Activated CD4-positive, alpha-beta T cell treated with anti-CD3 and anti-CD28 coated beads, Interleukin-2, amount 10 ng/mL, durations not matched to agents 7 days and 5 days (primary cell): ENCODE data around the gene SMARCA4. TPM values are rescaled to one million over a fixed set of nuclear protein-coding genes. Genes with fewer than 3 reads are reported as not detected.
A peak's percentile ranks its signal among the peaks of the same experiment; 100 is the strongest.

Experiments used
- CTCF ChIA-PET: fragments of 350-600 bp; sonication (Branson Sonifier 250); formaldehyde crosslinking; loops from one replicate; lab custom pipeline; 2021; ENCODE audit warnings: antibody characterized with exemption; lab: Charles Lee
- POLR2A ChIA-PET: fragments of 350-600 bp; sonication (Branson Sonifier 250); formaldehyde crosslinking; loops from one replicate; lab custom pipeline; 2021; ENCODE audit warnings: antibody characterized with exemption; lab: Charles Lee
- DNase-seq: peaks from one replicate; pipeline ENCODE4 v3.0.0-alpha.2; 2020
- H3K27ac Mint-ChIP-seq: one replicate; pipeline ENCODE4 v1.8.0; 2021; ENCODE audit warnings: mild to moderate bottlenecking, moderate library complexity, mixed read lengths
- H3K27me3 Mint-ChIP-seq: one replicate; pipeline ENCODE4 v1.8.0; 2021; ENCODE audit warnings: mixed read lengths
- H3K36me3 Mint-ChIP-seq: one replicate; pipeline ENCODE4 v1.8.0; 2021; ENCODE audit warnings: low read depth, mixed read lengths
- H3K4me1 Mint-ChIP-seq: one replicate; pipeline ENCODE4 v1.8.0; 2021; ENCODE audit warnings: mixed read lengths
- H3K4me3 Mint-ChIP-seq: one replicate; pipeline ENCODE4 v1.8.0; 2021; ENCODE audit warnings: mild to moderate bottlenecking, moderate library complexity, mixed read lengths
- H3K9me3 Mint-ChIP-seq: one replicate; pipeline ENCODE4 v1.8.0; 2021; ENCODE audit warnings: mixed read lengths
- total RNA-seq, 2 experiments: library from RNA; stranded (reverse); gene quantifications; one replicate each; pipeline ENCODE4 v1.2.3, GENCODE V29; 2021

Gene SMARCA4
- 100 to 1,000 TPM; 111 to 115 TPM for total RNA-seq

DNA sequence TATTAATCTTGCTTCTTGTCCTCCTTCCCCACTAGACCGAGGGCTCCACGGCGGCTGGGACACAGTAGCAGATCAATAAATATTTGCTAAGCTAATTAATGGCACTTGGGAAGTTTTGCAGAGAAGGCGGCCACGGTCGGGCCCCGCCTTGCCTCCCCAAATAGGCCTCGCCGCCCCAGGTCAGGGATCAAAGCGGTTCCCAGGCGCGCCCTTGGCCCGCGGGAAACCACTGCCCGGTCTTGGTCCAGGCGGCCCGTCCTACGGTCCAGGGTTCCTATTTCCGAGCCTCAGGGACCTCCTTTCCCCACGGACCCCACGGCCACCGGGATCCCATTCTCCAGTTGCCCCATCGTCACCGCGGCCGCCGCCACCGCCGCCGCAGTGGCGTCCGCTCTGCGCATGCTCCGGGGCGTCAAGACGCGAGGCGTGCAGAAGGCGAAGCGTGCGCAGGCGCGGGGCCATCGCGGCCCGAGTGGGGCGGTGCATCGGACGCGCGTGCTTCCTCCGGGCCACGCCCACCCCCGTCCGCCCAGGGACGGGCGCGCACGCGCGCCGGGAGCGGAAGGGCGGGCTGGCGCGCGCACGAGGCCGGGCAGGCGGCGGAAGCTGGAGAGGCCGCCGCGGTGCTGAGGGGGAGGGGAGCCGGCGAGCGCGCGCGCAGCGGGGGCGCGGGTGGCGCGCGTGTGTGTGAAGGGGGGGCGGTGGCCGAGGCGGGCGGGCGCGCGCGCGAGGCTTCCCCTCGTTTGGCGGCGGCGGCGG lies at the start of gene SMARCA4:
Gene SMARCA4 (plus strand): TSS at position 717 of the 759 bp plus-strand sequence. CDS start 23,122 bp downstream, outside the sequence.
- H3K27me3 Mint-ChIP-seq, result no peaks in the 10 kb centered on the region
- H3K36me3 Mint-ChIP-seq, result peaks cover 7% of the 10 kb centered on the region
- peaks cover 47% of the 10 kb centered on the region for H3K4me1 Mint-ChIP-seq
- no peaks in the 10 kb centered on the region for H3K9me3 Mint-ChIP-seq
- POLR2A ChIA-PET, result no interaction called here
- peak within 1 kb of the TSS; percentile 92 for H3K27ac Mint-ChIP-seq
- CTCF ChIA-PET, result interaction anchor here (2.2 kb wide), 1 partner anchor 18 kb away, joined by 10 read pairs; no protein-coding TSS in a partner anchor
- peak; percentile 96 for DNase-seq
- H3K4me3 Mint-ChIP-seq, result peak within 1 kb of the TSS; percentile 91

GRCh38 chr19:10911579-10912363 lies 49.1 kb upstream of the SMARCA4 start:
- CTCF ChIA-PET, result interaction anchor here (0.9 to 1.3 kb wide), 4 partner anchors 12 to 869 kb away, joined by 3 to 4 read pairs (median 4); no protein-coding TSS in a partner anchor
- Mint-ChIP-seq H3K4me1 (no peaks in the 10 kb centered on the region), H3K9me3 (no peaks in the 10 kb centered on the region), H3K27me3 (no peaks in the 10 kb centered on the region), H3K4me3 (no peak overlapping the region), H3K36me3 (peaks cover 10% of the 10 kb centered on the region), H3K27ac (no peak overlapping the region)
- POLR2A ChIA-PET, result no interaction called here
- DNase-seq, result no peak

DNA sequence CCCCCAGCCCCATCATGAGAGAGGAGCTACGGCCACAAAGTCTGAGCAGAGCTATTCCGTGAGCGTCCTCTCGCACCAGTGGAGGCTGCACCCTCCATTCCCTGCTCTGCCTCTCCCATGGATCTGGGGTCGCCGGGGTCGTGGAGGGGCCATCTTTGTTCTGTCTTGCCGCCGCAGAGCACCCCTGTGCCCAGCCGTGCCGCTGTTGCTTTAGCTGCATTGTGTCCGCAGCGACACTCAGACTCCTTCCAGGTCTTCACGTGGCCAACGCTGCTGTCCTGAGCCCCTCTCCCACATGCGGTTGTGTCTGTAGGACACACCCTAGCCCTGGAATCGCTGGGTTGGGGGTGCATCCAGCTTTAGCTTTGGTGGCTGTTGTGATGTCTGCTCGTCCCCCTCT lies 48.2 kb upstream of the SMARCA4 start:
- POLR2A ChIA-PET, result no interaction called here
- H3K27me3 Mint-ChIP-seq, result no peaks in the 10 kb centered on the region
- peaks cover 10% of the 10 kb centered on the region for H3K36me3 Mint-ChIP-seq
- CTCF ChIA-PET, result interaction anchor here (0.9 to 1.3 kb wide), 4 partner anchors 13 to 870 kb away, joined by 3 to 4 read pairs (median 4); no protein-coding TSS in a partner anchor
- H3K4me3 Mint-ChIP-seq, result no peak overlapping the region
- H3K4me1 Mint-ChIP-seq, result no peaks in the 10 kb centered on the region
- H3K9me3 Mint-ChIP-seq, result no peaks in the 10 kb centered on the region
- no peak for DNase-seq
- no peak overlapping the region for H3K27ac Mint-ChIP-seq

DNA sequence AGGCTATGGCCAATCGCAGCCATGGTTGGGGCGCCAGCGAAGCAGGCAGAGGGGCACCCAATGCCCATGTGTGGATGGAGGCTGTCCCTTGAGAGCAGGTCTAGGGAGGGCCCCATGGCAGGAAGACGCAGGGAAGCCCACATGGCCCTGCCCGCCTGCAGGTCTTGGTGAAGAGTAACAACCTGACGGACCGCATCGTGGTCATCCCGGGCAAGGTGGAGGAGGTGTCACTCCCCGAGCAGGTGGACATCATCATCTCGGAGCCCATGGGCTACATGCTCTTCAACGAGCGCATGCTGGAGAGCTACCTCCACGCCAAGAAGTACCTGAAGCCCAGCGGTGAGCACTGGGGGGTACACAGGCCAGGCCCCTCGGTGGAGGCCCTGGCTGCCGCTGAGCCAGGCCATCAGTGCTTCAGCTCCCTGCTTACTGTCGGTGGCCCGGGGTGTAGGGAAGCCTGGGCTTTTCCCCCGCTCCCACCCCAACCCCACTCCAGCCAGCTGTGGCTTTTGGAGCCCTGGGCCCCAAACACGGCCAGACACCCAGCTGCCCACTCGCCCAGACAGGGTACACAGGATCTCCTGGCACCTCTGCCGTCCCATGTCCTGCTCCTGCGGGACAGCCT lies 47.0 kb upstream of the SMARCA4 start:
- H3K9me3 Mint-ChIP-seq, result no peaks in the 10 kb centered on the region
- H3K27me3 Mint-ChIP-seq, result no peaks in the 10 kb centered on the region
- POLR2A ChIA-PET, result no interaction called here
- CTCF ChIA-PET, result interaction anchor here (1.7 kb wide), 1 partner anchor 16 kb away, joined by 4 read pairs; no protein-coding TSS in a partner anchor
- no peaks in the 10 kb centered on the region for H3K4me1 Mint-ChIP-seq
- DNase-seq, result no peak
- peaks cover 10% of the 10 kb centered on the region for H3K36me3 Mint-ChIP-seq
- no peak overlapping the region for H3K4me3 Mint-ChIP-seq
- H3K27ac Mint-ChIP-seq, result no peak overlapping the region

DNA sequence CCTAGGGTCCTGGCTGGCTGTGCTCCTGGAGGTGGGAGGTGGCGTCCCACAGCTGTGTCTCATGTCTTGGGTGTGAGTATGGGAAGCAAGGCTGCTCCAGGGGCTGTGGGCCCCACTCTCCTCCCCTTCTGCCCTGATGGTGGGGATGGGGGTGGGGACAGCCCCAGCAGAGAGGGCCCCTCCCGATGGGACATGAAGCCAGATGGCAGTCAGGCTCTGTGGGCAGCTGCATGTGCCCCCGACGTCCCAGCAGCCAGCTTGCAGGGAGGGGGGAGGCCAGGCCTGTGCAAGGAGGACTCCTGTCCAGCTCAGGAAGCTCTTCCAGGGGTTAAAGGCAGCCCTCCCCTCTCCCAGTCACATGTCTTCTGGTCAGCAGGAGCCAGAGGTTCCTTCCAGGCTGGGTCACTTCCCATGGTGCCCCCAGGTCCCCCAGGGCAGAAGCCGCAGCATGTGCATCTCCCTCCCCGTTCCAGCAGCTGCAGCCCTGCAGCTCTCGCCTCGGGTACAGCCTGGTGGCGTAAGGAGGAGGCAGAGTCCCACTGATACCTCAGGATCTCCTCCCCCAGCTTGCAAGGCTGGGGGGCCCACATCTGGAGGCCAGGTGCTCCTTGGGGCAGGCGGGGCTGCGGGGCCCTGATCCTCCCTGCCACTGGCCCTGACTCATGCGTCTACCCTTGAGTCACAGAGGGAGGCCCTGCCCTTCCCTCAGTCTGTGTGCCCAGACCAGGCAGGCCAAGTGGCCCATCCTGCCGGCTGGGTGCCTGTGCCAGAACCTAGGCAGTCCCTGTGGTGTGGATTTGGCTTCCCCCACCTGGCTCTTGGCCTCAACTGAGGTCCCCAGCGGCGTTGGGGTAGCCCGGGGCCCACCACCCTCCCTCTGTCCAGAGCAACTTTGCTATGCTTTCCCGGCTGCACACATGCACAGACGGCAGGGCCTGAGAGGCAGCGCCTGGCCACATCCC lies 45.4 kb upstream of the SMARCA4 start:
- Mint-ChIP-seq H3K27me3 (no peaks in the 10 kb centered on the region), H3K4me3 (no peak overlapping the region), H3K36me3 (peaks cover 7% of the 10 kb centered on the region), H3K4me1 (no peaks in the 10 kb centered on the region), H3K9me3 (no peaks in the 10 kb centered on the region), H3K27ac (no peak overlapping the region)
- ChIA-PET POLR2A (no interaction called here), CTCF (interaction anchor here (0.6 kb wide), 1 partner anchor 290 kb away, joined by 4 read pairs; no protein-coding TSS in a partner anchor)
- no peak for DNase-seq

- no peaks in the 10 kb centered on the region for H3K9me3 Mint-ChIP-seq
- H3K36me3 Mint-ChIP-seq, result peaks cover 7% of the 10 kb centered on the region
- no peak overlapping the region for H3K4me3 Mint-ChIP-seq
- CTCF ChIA-PET, result interaction anchor here (0.7 kb wide), 1 partner anchor 25 kb away, joined by 3 read pairs; no protein-coding TSS in a partner anchor
- H3K27me3 Mint-ChIP-seq, result no peaks in the 10 kb centered on the region
- no peaks in the 10 kb centered on the region for H3K4me1 Mint-ChIP-seq
- DNase-seq, result no peak
- POLR2A ChIA-PET, result no interaction called here
- no peak overlapping the region for H3K27ac Mint-ChIP-seq
These were observed 44.2 kb upstream of the SMARCA4 start for GRCh38 chr19:10916602-10917001.

DNA sequence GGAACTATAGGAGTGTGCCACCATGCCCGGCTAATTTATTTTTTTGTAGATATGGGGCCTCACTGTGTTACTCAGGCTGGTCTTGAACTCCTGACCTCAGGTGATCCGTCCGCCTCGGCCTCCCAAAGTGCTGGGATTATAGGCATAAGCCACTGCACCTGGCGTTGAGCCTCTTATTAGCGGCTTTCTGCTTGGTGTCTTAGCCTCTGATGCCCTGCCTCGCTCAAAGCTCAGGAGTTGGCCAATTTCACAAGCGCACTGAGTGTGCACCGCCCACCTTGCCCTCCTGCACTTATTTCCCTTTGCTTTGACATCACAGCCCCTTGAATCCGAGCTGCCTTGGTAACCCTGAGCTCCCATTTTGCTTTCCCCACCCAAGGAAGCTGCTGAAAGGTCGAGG lies 42.5 kb upstream of the SMARCA4 start:
- Mint-ChIP-seq H3K4me1 (no peaks in the 10 kb centered on the region), H3K36me3 (no peaks in the 10 kb centered on the region), H3K9me3 (no peaks in the 10 kb centered on the region), H3K27me3 (no peaks in the 10 kb centered on the region), H3K27ac (no peak overlapping the region), H3K4me3 (no peak overlapping the region)
- DNase-seq, result no peak
- POLR2A ChIA-PET, result no interaction called here
- CTCF ChIA-PET, result interaction anchor here (1.0 to 1.6 kb wide), 4 partner anchors 9 to 25 kb away, joined by 3 to 5 read pairs (median 4); no protein-coding TSS in a partner anchor

GRCh38 chr19:10919352-10920287 lies 41.2 kb upstream of the SMARCA4 start:
- no peaks in the 10 kb centered on the region for H3K4me1 Mint-ChIP-seq
- no peak for DNase-seq
- H3K36me3 Mint-ChIP-seq, result peaks cover 4% of the 10 kb centered on the region
- CTCF ChIA-PET, result interaction anchor here (0.6 to 1.1 kb wide), 2 partner anchors 8 to 39 kb away, joined by 3 read pairs; no protein-coding TSS in a partner anchor
- H3K4me3 Mint-ChIP-seq, result no peak overlapping the region
- H3K9me3 Mint-ChIP-seq, result no peaks in the 10 kb centered on the region
- H3K27ac Mint-ChIP-seq, result no peak overlapping the region
- H3K27me3 Mint-ChIP-seq, result no peaks in the 10 kb centered on the region
- POLR2A ChIA-PET, result no interaction called here

DNA sequence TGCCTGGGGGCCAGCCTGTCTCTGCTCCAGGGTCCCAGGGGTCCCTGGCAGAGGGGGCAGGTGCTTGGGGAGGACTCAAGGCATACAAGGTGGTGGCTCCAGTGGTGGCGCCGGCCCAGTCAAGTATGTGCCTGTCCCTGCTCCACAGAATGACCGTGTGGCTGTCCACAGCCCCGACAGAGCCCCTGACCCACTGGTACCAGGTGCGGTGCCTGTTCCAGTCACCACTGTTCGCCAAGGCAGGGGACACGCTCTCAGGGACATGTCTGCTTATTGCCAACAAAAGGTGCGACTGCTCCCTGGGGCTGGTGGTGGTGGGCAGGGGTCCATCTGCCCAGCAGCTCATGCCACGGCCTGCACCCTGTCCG lies 40.6 kb upstream of the SMARCA4 start:
- no peak for DNase-seq
- Mint-ChIP-seq H3K27ac (no peak overlapping the region), H3K4me1 (no peaks in the 10 kb centered on the region), H3K4me3 (no peak overlapping the region), H3K9me3 (no peaks in the 10 kb centered on the region), H3K36me3 (peaks cover 6% of the 10 kb centered on the region), H3K27me3 (no peaks in the 10 kb centered on the region)
- POLR2A ChIA-PET, result no interaction called here
- CTCF ChIA-PET, result interaction anchor here (0.6 kb wide), 1 partner anchor 39 kb away, joined by 3 read pairs; no protein-coding TSS in a partner anchor

- ChIA-PET POLR2A (no interaction called here), CTCF (no interaction called here)
- H3K27ac Mint-ChIP-seq, result no peak overlapping the region
- H3K4me1 Mint-ChIP-seq, result no peaks in the 10 kb centered on the region
- no peaks in the 10 kb centered on the region for H3K9me3 Mint-ChIP-seq
- DNase-seq, result no peak
- H3K36me3 Mint-ChIP-seq, result peaks cover 7% of the 10 kb centered on the region
- no peaks in the 10 kb centered on the region for H3K27me3 Mint-ChIP-seq
- no peak overlapping the region for H3K4me3 Mint-ChIP-seq
These were observed 40.0 kb upstream of the SMARCA4 start for GRCh38 chr19:10920781-10921180.
